K562 (cell line): Measurements from ENCODE around the gene SYNGR4. TPM values are rescaled to one million over a fixed set of nuclear protein-coding genes. Genes with fewer than 3 reads are reported as not detected.

Experiments used
- BRD9 ChIP-seq: fragments of 450-650 bp; IDR thresholded peaks from 2 replicates; pipeline ENCODE4 v1.6.1; 2018; ENCODE audit warnings: low read depth; ENCODE audit not compliant: partially characterized antibody
- CBX5 ChIP-seq: IDR thresholded peaks from 2 replicates; pipeline ENCODE4 v1.6.1; 2014; ENCODE audit warnings: low read depth, borderline replicate concordance
- DPF2 ChIP-seq: fragments of 450-650 bp; IDR thresholded peaks from 2 replicates; pipeline ENCODE4 v1.6.1; 2016
- NR1H2 ChIP-seq: sonication (generic); formaldehyde crosslinking; IDR thresholded peaks from 2 replicates; pipeline ENCODE4 v1.4.0; 2020; ENCODE audit warnings: mild to moderate bottlenecking, missing genetic modification reagents
- POLR2B ChIP-seq: fragments of 450-650 bp; IDR thresholded peaks from 2 replicates; pipeline ENCODE4 v1.6.1; 2018; ENCODE audit warnings: low read depth; ENCODE audit not compliant: partially characterized antibody
- ZNF445 ChIP-seq: fragments of 250-450 bp; sonication (Bioruptor Pico); IDR thresholded peaks from 2 replicates; pipeline ENCODE4 v1.4.0; 2020; ENCODE audit warnings: low read depth, mild to moderate bottlenecking, moderate library complexity
- ZSCAN32 ChIP-seq: fragments of 450-650 bp; formaldehyde crosslinking; IDR thresholded peaks from 2 replicates; pipeline ENCODE4 v1.4.0; 2020; ENCODE audit warnings: mild to moderate bottlenecking, moderate library complexity
- polyA plus RNA-seq, 8 experiments: library from polyadenylated mRNA; depleted of rRNA in 4 of 8; stranded (reverse) in 5 of 8; unstranded in 3 of 8; fragments of >200 nt; fragmentation: Nextera tagmentation in 2 of 8; fragmentation: Illumina TruSeq in 1 of 8; extraction: Ambion mirVana in 2 of 8; extraction: Trizol in 1 of 8; gene quantifications; 2 replicates each; pipeline versions ENCODE4 v1.2.1 to v1.2.3, GENCODE V29; 2011 to 2014; ENCODE audit warnings: inconsistent platforms in 1 of 8, missing spikeins in 1 of 8
- total RNA-seq, 7 experiments: library from RNA; depleted of rRNA in 6 of 7; stranded (reverse); fragments of >200 nt in 6 of 7; fragmentation: Illumina TruSeq in 2 of 7; extraction: Trizol in 2 of 7; gene quantifications; 2 replicates each; pipeline versions ENCODE4 v1.2.1 to v1.2.3, GENCODE V29; 2011 to 2021; ENCODE audit warnings: low replicate concordance in 1 of 7
- TF ChIP-seq, protein P1 (sequence below): fragments of 250-450 bp; sonication (Bioruptor Pico); IDR thresholded peaks from 2 replicates; pipeline ENCODE4 v1.9.0; 2021; ENCODE audit warnings: mild to moderate bottlenecking, inconsistent platforms
- TF ChIP-seq, protein P2 (sequence below): fragments of 450-650 bp; IDR thresholded peaks from 2 replicates; pipeline ENCODE4 v1.6.1; 2016; ENCODE audit warnings: mild to moderate bottlenecking, moderate library complexity
- TF ChIP-seq, protein P3 (sequence below): fragments of 250-450 bp; sonication (Bioruptor Pico); IDR thresholded peaks from 2 replicates; pipeline ENCODE4 v1.4.0; 2020

Gene SYNGR4
- total and polyA plus RNA-seq, 9 of the 15 experiments (the other 6 are each of a cell fraction or from before 2014, with no cell fraction given): 0.07 to 0.14 TPM; not detected in 7

DNA sequence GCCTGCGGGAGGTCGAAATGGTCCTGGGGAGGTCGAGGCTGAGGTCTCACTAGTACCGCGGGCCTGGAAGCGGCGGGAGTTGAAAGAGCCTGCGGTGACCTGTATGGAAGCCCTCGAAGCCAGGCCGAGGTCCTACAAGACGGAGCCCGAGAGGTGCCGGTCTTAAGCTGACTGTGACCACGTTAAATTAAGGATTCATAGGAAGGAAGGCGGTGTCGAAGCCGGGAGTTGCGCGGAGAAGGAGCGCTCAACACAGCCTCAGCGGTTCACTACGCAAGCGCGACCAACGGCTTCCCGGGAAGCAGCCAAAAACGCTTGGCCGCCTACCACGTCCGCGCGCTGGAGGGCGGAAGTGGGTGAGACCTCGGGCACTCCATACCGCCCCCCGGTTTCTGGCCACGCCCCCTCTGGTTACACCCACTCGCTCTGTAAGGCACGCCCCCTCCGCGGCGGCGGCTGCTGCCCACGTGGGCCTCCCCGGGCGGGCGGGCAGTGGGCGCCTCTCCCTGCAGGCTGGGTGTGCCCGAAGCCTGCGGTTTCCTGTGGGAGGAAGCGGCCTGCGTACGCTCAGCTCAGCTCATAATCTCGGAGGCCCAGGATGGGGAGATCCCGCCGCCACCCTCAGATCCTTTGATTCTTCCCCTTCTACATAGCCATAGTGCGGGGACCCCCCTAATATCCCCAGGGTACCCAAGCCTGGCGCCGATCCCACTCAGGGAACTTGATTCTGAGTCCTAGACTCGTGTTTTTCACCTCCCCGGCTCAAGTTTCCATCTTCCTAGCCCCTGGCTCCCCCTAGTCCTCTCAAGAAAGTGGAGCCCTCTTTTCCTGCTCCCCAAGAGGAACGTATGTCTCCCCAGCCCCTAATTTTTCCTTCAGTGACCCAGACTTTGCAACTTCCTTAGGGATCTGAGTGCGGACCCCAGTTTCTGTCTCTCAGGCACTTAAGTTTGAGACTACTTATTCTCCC is 42.3 kb upstream of the SYNGR4 start (continued):
- TF ChIP-seq, protein P1, sequence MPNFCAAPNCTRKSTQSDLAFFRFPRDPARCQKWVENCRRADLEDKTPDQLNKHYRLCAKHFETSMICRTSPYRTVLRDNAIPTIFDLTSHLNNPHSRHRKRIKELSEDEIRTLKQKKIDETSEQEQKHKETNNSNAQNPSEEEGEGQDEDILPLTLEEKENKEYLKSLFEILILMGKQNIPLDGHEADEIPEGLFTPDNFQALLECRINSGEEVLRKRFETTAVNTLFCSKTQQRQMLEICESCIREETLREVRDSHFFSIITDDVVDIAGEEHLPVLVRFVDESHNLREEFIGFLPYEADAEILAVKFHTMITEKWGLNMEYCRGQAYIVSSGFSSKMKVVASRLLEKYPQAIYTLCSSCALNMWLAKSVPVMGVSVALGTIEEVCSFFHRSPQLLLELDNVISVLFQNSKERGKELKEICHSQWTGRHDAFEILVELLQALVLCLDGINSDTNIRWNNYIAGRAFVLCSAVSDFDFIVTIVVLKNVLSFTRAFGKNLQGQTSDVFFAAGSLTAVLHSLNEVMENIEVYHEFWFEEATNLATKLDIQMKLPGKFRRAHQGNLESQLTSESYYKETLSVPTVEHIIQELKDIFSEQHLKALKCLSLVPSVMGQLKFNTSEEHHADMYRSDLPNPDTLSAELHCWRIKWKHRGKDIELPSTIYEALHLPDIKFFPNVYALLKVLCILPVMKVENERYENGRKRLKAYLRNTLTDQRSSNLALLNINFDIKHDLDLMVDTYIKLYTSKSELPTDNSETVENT: peak; percentile 58; the same call in 1 of the 2 replicates
- peak; percentile 79 for TF ChIP-seq POLR2B
- TF ChIP-seq NR1H2: no peak
- TF ChIP-seq, protein P2, sequence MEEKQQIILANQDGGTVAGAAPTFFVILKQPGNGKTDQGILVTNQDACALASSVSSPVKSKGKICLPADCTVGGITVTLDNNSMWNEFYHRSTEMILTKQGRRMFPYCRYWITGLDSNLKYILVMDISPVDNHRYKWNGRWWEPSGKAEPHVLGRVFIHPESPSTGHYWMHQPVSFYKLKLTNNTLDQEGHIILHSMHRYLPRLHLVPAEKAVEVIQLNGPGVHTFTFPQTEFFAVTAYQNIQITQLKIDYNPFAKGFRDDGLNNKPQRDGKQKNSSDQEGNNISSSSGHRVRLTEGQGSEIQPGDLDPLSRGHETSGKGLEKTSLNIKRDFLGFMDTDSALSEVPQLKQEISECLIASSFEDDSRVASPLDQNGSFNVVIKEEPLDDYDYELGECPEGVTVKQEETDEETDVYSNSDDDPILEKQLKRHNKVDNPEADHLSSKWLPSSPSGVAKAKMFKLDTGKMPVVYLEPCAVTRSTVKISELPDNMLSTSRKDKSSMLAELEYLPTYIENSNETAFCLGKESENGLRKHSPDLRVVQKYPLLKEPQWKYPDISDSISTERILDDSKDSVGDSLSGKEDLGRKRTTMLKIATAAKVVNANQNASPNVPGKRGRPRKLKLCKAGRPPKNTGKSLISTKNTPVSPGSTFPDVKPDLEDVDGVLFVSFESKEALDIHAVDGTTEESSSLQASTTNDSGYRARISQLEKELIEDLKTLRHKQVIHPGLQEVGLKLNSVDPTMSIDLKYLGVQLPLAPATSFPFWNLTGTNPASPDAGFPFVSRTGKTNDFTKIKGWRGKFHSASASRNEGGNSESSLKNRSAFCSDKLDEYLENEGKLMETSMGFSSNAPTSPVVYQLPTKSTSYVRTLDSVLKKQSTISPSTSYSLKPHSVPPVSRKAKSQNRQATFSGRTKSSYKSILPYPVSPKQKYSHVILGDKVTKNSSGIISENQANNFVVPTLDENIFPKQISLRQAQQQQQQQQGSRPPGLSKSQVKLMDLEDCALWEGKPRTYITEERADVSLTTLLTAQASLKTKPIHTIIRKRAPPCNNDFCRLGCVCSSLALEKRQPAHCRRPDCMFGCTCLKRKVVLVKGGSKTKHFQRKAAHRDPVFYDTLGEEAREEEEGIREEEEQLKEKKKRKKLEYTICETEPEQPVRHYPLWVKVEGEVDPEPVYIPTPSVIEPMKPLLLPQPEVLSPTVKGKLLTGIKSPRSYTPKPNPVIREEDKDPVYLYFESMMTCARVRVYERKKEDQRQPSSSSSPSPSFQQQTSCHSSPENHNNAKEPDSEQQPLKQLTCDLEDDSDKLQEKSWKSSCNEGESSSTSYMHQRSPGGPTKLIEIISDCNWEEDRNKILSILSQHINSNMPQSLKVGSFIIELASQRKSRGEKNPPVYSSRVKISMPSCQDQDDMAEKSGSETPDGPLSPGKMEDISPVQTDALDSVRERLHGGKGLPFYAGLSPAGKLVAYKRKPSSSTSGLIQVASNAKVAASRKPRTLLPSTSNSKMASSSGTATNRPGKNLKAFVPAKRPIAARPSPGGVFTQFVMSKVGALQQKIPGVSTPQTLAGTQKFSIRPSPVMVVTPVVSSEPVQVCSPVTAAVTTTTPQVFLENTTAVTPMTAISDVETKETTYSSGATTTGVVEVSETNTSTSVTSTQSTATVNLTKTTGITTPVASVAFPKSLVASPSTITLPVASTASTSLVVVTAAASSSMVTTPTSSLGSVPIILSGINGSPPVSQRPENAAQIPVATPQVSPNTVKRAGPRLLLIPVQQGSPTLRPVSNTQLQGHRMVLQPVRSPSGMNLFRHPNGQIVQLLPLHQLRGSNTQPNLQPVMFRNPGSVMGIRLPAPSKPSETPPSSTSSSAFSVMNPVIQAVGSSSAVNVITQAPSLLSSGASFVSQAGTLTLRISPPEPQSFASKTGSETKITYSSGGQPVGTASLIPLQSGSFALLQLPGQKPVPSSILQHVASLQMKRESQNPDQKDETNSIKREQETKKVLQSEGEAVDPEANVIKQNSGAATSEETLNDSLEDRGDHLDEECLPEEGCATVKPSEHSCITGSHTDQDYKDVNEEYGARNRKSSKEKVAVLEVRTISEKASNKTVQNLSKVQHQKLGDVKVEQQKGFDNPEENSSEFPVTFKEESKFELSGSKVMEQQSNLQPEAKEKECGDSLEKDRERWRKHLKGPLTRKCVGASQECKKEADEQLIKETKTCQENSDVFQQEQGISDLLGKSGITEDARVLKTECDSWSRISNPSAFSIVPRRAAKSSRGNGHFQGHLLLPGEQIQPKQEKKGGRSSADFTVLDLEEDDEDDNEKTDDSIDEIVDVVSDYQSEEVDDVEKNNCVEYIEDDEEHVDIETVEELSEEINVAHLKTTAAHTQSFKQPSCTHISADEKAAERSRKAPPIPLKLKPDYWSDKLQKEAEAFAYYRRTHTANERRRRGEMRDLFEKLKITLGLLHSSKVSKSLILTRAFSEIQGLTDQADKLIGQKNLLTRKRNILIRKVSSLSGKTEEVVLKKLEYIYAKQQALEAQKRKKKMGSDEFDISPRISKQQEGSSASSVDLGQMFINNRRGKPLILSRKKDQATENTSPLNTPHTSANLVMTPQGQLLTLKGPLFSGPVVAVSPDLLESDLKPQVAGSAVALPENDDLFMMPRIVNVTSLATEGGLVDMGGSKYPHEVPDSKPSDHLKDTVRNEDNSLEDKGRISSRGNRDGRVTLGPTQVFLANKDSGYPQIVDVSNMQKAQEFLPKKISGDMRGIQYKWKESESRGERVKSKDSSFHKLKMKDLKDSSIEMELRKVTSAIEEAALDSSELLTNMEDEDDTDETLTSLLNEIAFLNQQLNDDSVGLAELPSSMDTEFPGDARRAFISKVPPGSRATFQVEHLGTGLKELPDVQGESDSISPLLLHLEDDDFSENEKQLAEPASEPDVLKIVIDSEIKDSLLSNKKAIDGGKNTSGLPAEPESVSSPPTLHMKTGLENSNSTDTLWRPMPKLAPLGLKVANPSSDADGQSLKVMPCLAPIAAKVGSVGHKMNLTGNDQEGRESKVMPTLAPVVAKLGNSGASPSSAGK: peak; percentile 79
- peak; percentile 81 for TF ChIP-seq DPF2
- no peak for TF ChIP-seq CBX5
- TF ChIP-seq ZSCAN32 (CRISPR knock-in tag): peak; percentile 60; the same call in 1 of the 2 replicates
- 0 out of 2 replicates have a peak, but pooled peaks have one; percentile 36 for TF ChIP-seq ZNF445 (CRISPR knock-in tag)
- TF ChIP-seq, protein P3, sequence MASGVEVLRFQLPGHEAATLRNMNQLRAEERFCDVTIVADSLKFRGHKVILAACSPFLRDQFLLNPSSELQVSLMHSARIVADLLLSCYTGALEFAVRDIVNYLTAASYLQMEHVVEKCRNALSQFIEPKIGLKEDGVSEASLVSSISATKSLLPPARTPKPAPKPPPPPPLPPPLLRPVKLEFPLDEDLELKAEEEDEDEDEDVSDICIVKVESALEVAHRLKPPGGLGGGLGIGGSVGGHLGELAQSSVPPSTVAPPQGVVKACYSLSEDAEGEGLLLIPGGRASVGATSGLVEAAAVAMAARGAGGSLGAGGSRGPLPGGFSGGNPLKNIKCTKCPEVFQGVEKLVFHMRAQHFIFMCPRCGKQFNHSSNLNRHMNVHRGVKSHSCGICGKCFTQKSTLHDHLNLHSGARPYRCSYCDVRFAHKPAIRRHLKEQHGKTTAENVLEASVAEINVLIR (CRISPR knock-in tag): peak; percentile 51; the same call in 1 of the 2 replicates
- TF ChIP-seq BRD9: peak; percentile 58
